Esophagus muscularis mucosa (tissue), 3 donors: Measurements from ENCODE around the gene MANEAL.

Experiments
- CTCF ChIP-seq, 3 experiments: fragments of 200-600 bp in 2 of 3; fragments of 450-650 bp in 1 of 3; sonication (generic) in 2 of 3; IDR thresholded peaks; one replicate each; pipeline ENCODE4 v1.5.1; 2017 to 2019; ENCODE audit warnings: antibody characterized with exemption in 3 of 3, mild to moderate bottlenecking in 2 of 3, moderate library complexity in 1 of 3
- POLR2AphosphoS5 ChIP-seq, 2 donors: sonication (generic); formaldehyde crosslinking; IDR thresholded peaks; one replicate each; pipeline ENCODE4 v1.6.1; 2017; ENCODE audit warnings: antibody characterized with exemption in 2 of 2

GRCh38 chr1:37817481-37817880 lies 23.8 kb downstream of the MANEAL start:
- TF ChIP-seq POLR2AphosphoS5 (IDR thresholded peaks at IDR 0.05) (peak; percentile 40 to 50), CTCF (IDR thresholded peaks at IDR 0.05) (no peak)
